GM12878 (cell line): ENCODE data around the gene AKAP11. TPM values are rescaled to one million over a fixed set of nuclear protein-coding genes. Genes with fewer than 3 reads are reported as not detected.

Experiments used
- ATAC-seq: fragments of 200-7000 bp; cut with Tn5 transposase; 3 replicates; pipeline ENCODE4 v1.9.1; 2020; ENCODE audit warnings: mild to moderate bottlenecking, moderate library complexity
- BruUV-seq: library from RNA; stranded (reverse); fragments of 400-500 nt; replicated peaks from 2 replicates; lab custom pipeline; 2021; lab: Mats Ljungman, UMichigan
- CTCF ChIA-PET: fragments of 300-600 bp; sonication (Branson Sonifier 250); formaldehyde crosslinking; extraction: SDS; loops from one replicate; lab custom pipeline; 2021; ENCODE audit warnings: inconsistent platforms; lab: Yijun Ruan, JAX
- POLR2A ChIA-PET: fragments of 350-600 bp; formaldehyde crosslinking; extraction: SDS; loops from one replicate; lab custom pipeline; 2021; ENCODE audit warnings: inconsistent platforms; lab: Charles Lee
- RAD21 ChIA-PET: fragments of 300-600 bp; sonication (Branson Sonifier 250); formaldehyde crosslinking; loops from one replicate; lab custom pipeline; 2023; ENCODE audit warnings: antibody characterized with exemption; ENCODE audit not compliant: unreplicated experiment; lab: Charles Lee
- SMC1A ChIA-PET: fragments of 300-600 bp; sonication (Branson Sonifier 250); formaldehyde crosslinking; loops from one replicate; lab custom pipeline; 2023; ENCODE audit not compliant: unreplicated experiment, uncharacterized antibody; lab: Charles Lee
- DNase-seq: peaks from one replicate; pipeline ENCODE4 v3.0.0-alpha.2; 2011; ENCODE audit warnings: low read depth, low spot score
- FAIRE-seq: peaks from 3 replicates; lab custom pipeline; 2011; peaks lifted over from hg19 to GRCh38; lab: Jason Lieb, UNC
- H2AFZ ChIP-seq: 2 replicates; pipeline ENCODE4 v1.6.0; 2011; ENCODE audit warnings: low read depth, low read length, control low read depth; ENCODE audit not compliant: control insufficient read depth
- H3K27ac ChIP-seq: 2 replicates; pipeline ENCODE4 v1.5.1; 2011; ENCODE audit warnings: control low read depth; ENCODE audit not compliant: control insufficient read depth, insufficient read depth
- H3K27me3 ChIP-seq, 2 experiments: replicated peaks in 1 of 2; 2 replicates each; pipeline versions ENCODE4 v1.6.0 to v1.6.1; 2011; ENCODE audit warnings: low read length in 1 of 2; ENCODE audit not compliant: control insufficient read depth in 2 of 2, insufficient read depth in 2 of 2
- H3K36me3 ChIP-seq, 2 experiments: 2 replicates each; pipeline ENCODE4 v1.5.1; 2011; ENCODE audit warnings: low read length in 1 of 2; ENCODE audit not compliant: control insufficient read depth in 2 of 2, insufficient read depth in 2 of 2
- H3K4me1 ChIP-seq: 2 replicates; pipeline ENCODE4 v1.6.1; 2011; ENCODE audit warnings: mild to moderate bottlenecking, low read length, moderate library complexity, mixed read lengths; ENCODE audit not compliant: control insufficient read depth, insufficient read depth
- H3K4me2 ChIP-seq: 2 replicates; pipeline ENCODE4 v1.6.0; 2011; ENCODE audit warnings: control low read depth; ENCODE audit not compliant: control insufficient read depth, insufficient read depth
- H3K4me3 ChIP-seq: fragments of 200-600 bp; sonication (generic); 2 replicates; pipeline ENCODE4 v1.5.1; 2016
- H3K79me2 ChIP-seq: 2 replicates; pipeline ENCODE4 v1.6.0; 2011; ENCODE audit warnings: low read length; ENCODE audit not compliant: control insufficient read depth, insufficient read depth
- H3K9ac ChIP-seq: 2 replicates; pipeline ENCODE4 v1.8.0; 2011; ENCODE audit warnings: low read length, control low read depth, mixed read lengths; ENCODE audit not compliant: control insufficient read depth, insufficient read depth
- H3K9me3 ChIP-seq: replicated peaks from 3 replicates; pipeline ENCODE4 v1.5.1; 2011; ENCODE audit warnings: mild to moderate bottlenecking, low read length; ENCODE audit not compliant: control insufficient read depth, insufficient read depth
- H4K20me1 ChIP-seq: 2 replicates; pipeline ENCODE4 v1.6.0; 2011; ENCODE audit not compliant: control insufficient read depth, insufficient read depth
- ATF7 ChIP-seq: fragments of 450-650 bp; IDR thresholded peaks from 2 replicates; pipeline ENCODE4 v1.6.1; 2016; ENCODE audit warnings: low read depth, mild to moderate bottlenecking
- BHLHE40 ChIP-seq, 2 experiments: fragments of 450-650 bp in 1 of 2; IDR thresholded peaks; 2 replicates each; pipeline ENCODE4 v1.6.1; 2011 to 2017; ENCODE audit warnings: low read depth in 2 of 2, borderline replicate concordance in 1 of 2, improper control_type of control experiment in 1 of 2, low read length in 1 of 2, mild to moderate bottlenecking in 1 of 2
- EGR1 ChIP-seq, 2 experiments: IDR thresholded peaks; 1 replicate in 1 of 2; 2 replicates in 1 of 2; pipeline ENCODE4 v1.6.1; 2011 to 2012; ENCODE audit warnings: low read depth in 2 of 2, low read length in 2 of 2, borderline replicate concordance in 1 of 2, mild to moderate bottlenecking in 1 of 2, moderate library complexity in 1 of 2
- IKZF2 ChIP-seq, 2 experiments: fragments of 450-650 bp; IDR thresholded peaks; 2 replicates each; pipeline ENCODE4 v1.6.1; 2017; ENCODE audit warnings: mild to moderate bottlenecking in 2 of 2, moderate library complexity in 2 of 2
- MTA3 ChIP-seq: IDR thresholded peaks from 2 replicates; pipeline ENCODE4 v1.6.1; 2012; ENCODE audit warnings: low read length, inconsistent platforms, borderline replicate concordance
- NBN ChIP-seq: fragments of 450-650 bp; IDR thresholded peaks from 2 replicates; pipeline ENCODE4 v1.6.1; 2016
- PAX5 ChIP-seq: IDR thresholded peaks from 2 replicates; pipeline ENCODE4 v1.6.1; 2011; ENCODE audit warnings: low read depth, low read length, borderline replicate concordance
- RUNX3 ChIP-seq: IDR thresholded peaks from 2 replicates; pipeline ENCODE4 v1.6.1; 2012; ENCODE audit warnings: low read length, inconsistent platforms
- SIN3A ChIP-seq: IDR thresholded peaks from 2 replicates; pipeline ENCODE4 v1.6.1; 2012; ENCODE audit warnings: low read depth, low read length, improper control_type of control experiment
- SPI1 ChIP-seq: IDR thresholded peaks from 2 replicates; pipeline ENCODE4 v1.6.1; 2011; ENCODE audit warnings: low read depth, mild to moderate bottlenecking, low read length, moderate library complexity, borderline replicate concordance; ENCODE audit not compliant: insufficient read depth
- ZNF384 ChIP-seq: IDR thresholded peaks from 2 replicates; pipeline ENCODE4 v1.6.1; 2012; ENCODE audit warnings: low read depth, mild to moderate bottlenecking, low read length, improper control_type of control experiment, borderline replicate concordance
- WGBS: methylation state at CpG from one replicate; pipeline ENCODE4 v1.1.6; 2016; ENCODE audit warnings: low lambda C conversion rate; ENCODE audit not compliant: insufficient replicate concordance, insufficient coverage; ENCODE audit errors: missing lambda C conversion rate; 5-methylcytosine and 5-hydroxymethylcytosine counted together
- in situ Hi-C: fragments of 300-500 bp; cut with MboI; formaldehyde crosslinking; loops from 9 replicates; pipeline ENCODE4 v1.14.3; 2018; ENCODE audit warnings: mixed read lengths
- intact Hi-C: fragments of 100-400 bp; cut with micrococcal nuclease; formaldehyde crosslinking; loops from one replicate; pipeline ENCODE4 v1.14.2; 2022; ENCODE audit not compliant: unreplicated experiment
- polyA plus RNA-seq, 11 experiments: library from polyadenylated mRNA; depleted of rRNA in 4 of 11; unstranded in 6 of 11; stranded (reverse) in 5 of 11; fragments of >200 nt; fragmentation: Nextera tagmentation in 4 of 11; fragmentation: Illumina TruSeq in 1 of 11; extraction: Ambion mirVana in 4 of 11; extraction: Trizol in 1 of 11; gene quantifications; 1 replicate in 1 of 11; 2 replicates in 10 of 11; pipeline versions ENCODE4 v1.2.1 to v1.2.3, GENCODE V29; 2011 to 2016; ENCODE audit warnings: inconsistent platforms in 2 of 11, missing spikeins in 2 of 11, low read depth in 1 of 11
- total RNA-seq, 4 experiments: library from RNA; depleted of rRNA in 3 of 4; stranded (reverse); fragments of >200 nt in 3 of 4; fragmentation: Illumina TruSeq in 1 of 4; extraction: Trizol in 1 of 4; gene quantifications; 2 replicates each; pipeline versions ENCODE4 v1.2.1 to v1.2.3, GENCODE V29; 2013 to 2021
- TF ChIP-seq, protein P1 (sequence below): fragments of 450-650 bp; IDR thresholded peaks from 2 replicates; pipeline ENCODE4 v1.6.1; 2016; ENCODE audit warnings: mild to moderate bottlenecking

The AKAP11 gene
- total and polyA plus RNA-seq, 10 of the 15 experiments (the other 5 are each of a cell fraction or from before 2014, with no cell fraction given): 4.8 to 36.8 (median 17.9) TPM

DNA sequence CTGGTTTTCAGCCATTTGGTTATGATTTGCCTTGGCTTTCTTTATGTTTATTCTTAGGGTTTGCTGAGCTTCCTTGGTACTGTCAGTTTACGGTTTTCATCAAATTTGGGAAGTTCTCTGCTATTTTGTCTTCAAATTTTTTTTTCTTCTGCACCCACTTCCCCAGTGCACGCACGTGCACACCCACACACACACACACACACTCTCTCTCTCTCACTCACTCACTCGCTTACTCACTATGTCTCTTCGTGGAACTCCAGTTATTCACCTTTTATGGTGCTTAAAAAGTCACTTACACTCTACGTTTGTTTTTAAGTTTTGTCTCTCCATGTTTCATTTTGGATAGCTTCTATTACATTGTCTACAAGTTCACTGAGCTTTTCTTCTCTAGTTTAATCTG is 7.1 kb downstream of the AKAP11 start:
- no TSS peak for BruUV-seq
- Histone ChIP-seq H3K9ac (peak overlapping the region; percentile 17; the same call in 1 of the 2 replicates), H3K4me1 (peaks cover 26% of the 10 kb centered on the region), H3K27ac (peak overlapping the region; percentile 54), H3K79me2 (peaks cover 100% of the 10 kb centered on the region), H2AFZ (no peak overlapping the region), H4K20me1 (no peaks in the 10 kb centered on the region), H3K4me2 (peak overlapping the region; percentile 62), H3K4me3 (peak overlapping the region; percentile 46; the same call in 1 of the 2 replicates), H3K9me3 (no peaks in the 10 kb centered on the region; the same call in 2 of the 3 replicates), H3K27me3 (no peaks in the 10 kb centered on the region), H3K36me3 (peaks cover 0 to 6% of the 10 kb centered on the region in 2 experiments; a peak in 3 of 4 replicates)
- DNase-seq (no peak), ATAC-seq (peak; percentile 6; the same call in 1 of the 3 replicates), FAIRE-seq (no peak)
- POLR2A ChIA-PET: interaction anchor here (0.7 to 1.3 kb wide), 3 partner anchors 8 to 1844 kb away, joined by 3 to 4 read pairs (median 3); no protein-coding TSS in a partner anchor
- SMC1A ChIA-PET: no interaction called here
- TF ChIP-seq, protein P1, sequence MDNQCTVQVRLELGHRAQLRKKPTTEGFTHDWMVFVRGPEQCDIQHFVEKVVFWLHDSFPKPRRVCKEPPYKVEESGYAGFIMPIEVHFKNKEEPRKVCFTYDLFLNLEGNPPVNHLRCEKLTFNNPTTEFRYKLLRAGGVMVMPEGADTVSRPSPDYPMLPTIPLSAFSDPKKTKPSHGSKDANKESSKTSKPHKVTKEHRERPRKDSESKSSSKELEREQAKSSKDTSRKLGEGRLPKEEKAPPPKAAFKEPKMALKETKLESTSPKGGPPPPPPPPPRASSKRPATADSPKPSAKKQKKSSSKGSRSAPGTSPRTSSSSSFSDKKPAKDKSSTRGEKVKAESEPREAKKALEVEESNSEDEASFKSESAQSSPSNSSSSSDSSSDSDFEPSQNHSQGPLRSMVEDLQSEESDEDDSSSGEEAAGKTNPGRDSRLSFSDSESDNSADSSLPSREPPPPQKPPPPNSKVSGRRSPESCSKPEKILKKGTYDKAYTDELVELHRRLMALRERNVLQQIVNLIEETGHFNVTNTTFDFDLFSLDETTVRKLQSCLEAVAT: peak; percentile 44; the same call in 1 of the 2 replicates
- no peak for TF ChIP-seq PAX5
- TF ChIP-seq MTA3: no peak
- TF ChIP-seq RUNX3: peak; percentile 31; the same call in 1 of the 2 replicates
- TF ChIP-seq BHLHE40 (IDR thresholded peaks at IDR 0.05; ENCODE audit: borderline replicate concordance in 1 of 2, low read depth in 2 of 2, low read length in 1 of 2): peak; percentile 98
- TF ChIP-seq EGR1 (IDR thresholded peaks at IDR 0.05; ENCODE audit: borderline replicate concordance in 1 of 2, low read depth in 2 of 2, low read length in 2 of 2): peak in 1 of 2 experiments; percentile 52; a peak in 1 of 3 replicates
- peak; percentile 39; the same call in 1 of the 2 replicates for TF ChIP-seq ATF7
- peak; percentile 80; the same call in 1 of the 2 replicates for TF ChIP-seq NBN
- peak; percentile 24; the same call in 1 of the 2 replicates for TF ChIP-seq SPI1
- TF ChIP-seq SIN3A: no peak
- peak; percentile 41; the same call in 1 of the 2 replicates for TF ChIP-seq ZNF384
- TF ChIP-seq IKZF2 (IDR thresholded peaks at IDR 0.05): peak in 1 of 2 experiments; percentile 38; a peak in 2 of 4 replicates
- CTCF ChIA-PET: no interaction called here
- intact Hi-C loops: loop anchor here (5.0 to 10.0 kb wide), 4 partner anchors 234 to 1294 kb away; partner anchors contain the start of gene DGKH
- in situ Hi-C loops: no loop called here
- RAD21 ChIA-PET: interaction anchor here (2.0 kb wide), 1 partner anchor 8 kb away, joined by 8 read pairs; no protein-coding TSS in a partner anchor
- 0% methylated on average over 6 of the region's 6 CpGs for WGBS
